ENCODE data around the gene GJA4.

Gene GJA4

GRCh38 chr1:34787461-34788420 is 5.1 kb upstream of the GJA4 start:
- Histone ChIP-seq H3K4me1 (ENCODE audit: control insufficient read depth in 2 of 2, insufficient read depth in 2 of 2, low read length in 2 of 2) (peaks cover 22 to 30% of the 10 kb centered on the region in 2 donors), H3K36me3 (ENCODE audit: control insufficient read depth in 2 of 2, insufficient read depth in 2 of 2, low read length in 2 of 2) (peaks cover 3 to 6% of the 10 kb centered on the region in 2 donors), H3K9ac (ENCODE audit: low read depth in 1 of 2, low read length in 2 of 2) (no peak overlapping the region), H3K4me3 (ENCODE audit: low read length in 2 of 2) (no peak overlapping the region), H3K9me3 (ENCODE audit: control insufficient read depth in 2 of 2, low read length in 2 of 2) (no peaks in the 10 kb centered on the region), H3K27me3 (ENCODE audit: control insufficient read depth in 2 of 2, insufficient read depth in 2 of 2, low read length in 2 of 2) (peaks cover 9 to 22% of the 10 kb centered on the region in 2 donors), H3K27ac (ENCODE audit: low read depth in 2 of 2, low read length in 2 of 2) (no peak overlapping the region)

- H3K27me3 ChIP-seq (ENCODE audit: control insufficient read depth in 2 of 2, insufficient read depth in 2 of 2, low read length in 2 of 2): peaks cover 17 to 25% of the 10 kb centered on the region in 2 donors
- no peak overlapping the region for H3K4me3 ChIP-seq (ENCODE audit: low read length in 2 of 2)
- H3K36me3 ChIP-seq (ENCODE audit: control insufficient read depth in 2 of 2, insufficient read depth in 2 of 2, low read length in 2 of 2): no peaks in the 10 kb centered on the region
- H3K9me3 ChIP-seq (ENCODE audit: control insufficient read depth in 2 of 2, low read length in 2 of 2): no peaks in the 10 kb centered on the region
- no peak overlapping the region for H3K27ac ChIP-seq (ENCODE audit: low read depth in 2 of 2, low read length in 2 of 2)
- no peak overlapping the region for H3K9ac ChIP-seq (ENCODE audit: low read depth in 1 of 2, low read length in 2 of 2)
- H3K4me1 ChIP-seq (ENCODE audit: control insufficient read depth in 2 of 2, insufficient read depth in 2 of 2, low read length in 2 of 2): peaks cover 13 to 16% of the 10 kb centered on the region in 2 donors
These were observed 1.8 kb upstream of the GJA4 start for GRCh38 chr1:34790985-34791384.

- peaks cover 17 to 21% of the 10 kb centered on the region in 2 donors for H3K27me3 ChIP-seq (ENCODE audit: control insufficient read depth in 2 of 2, insufficient read depth in 2 of 2, low read length in 2 of 2)
- peaks cover 4 to 8% of the 10 kb centered on the region in 2 donors for H3K4me1 ChIP-seq (ENCODE audit: control insufficient read depth in 2 of 2, insufficient read depth in 2 of 2, low read length in 2 of 2)
- no peak overlapping the region for H3K9ac ChIP-seq (ENCODE audit: low read depth in 1 of 2, low read length in 2 of 2)
- no peaks in the 10 kb centered on the region for H3K36me3 ChIP-seq (ENCODE audit: control insufficient read depth in 2 of 2, insufficient read depth in 2 of 2, low read length in 2 of 2)
- no peak overlapping the region for H3K4me3 ChIP-seq (ENCODE audit: low read length in 2 of 2)
- H3K27ac ChIP-seq (ENCODE audit: low read depth in 2 of 2, low read length in 2 of 2): no peak overlapping the region
- H3K9me3 ChIP-seq (ENCODE audit: control insufficient read depth in 2 of 2, low read length in 2 of 2): no peaks in the 10 kb centered on the region
These were observed 375 bp upstream of the GJA4 start for GRCh38 chr1:34792424-34792823.

GRCh38 chr1:34794001-34794789 is 1.4 kb downstream of the GJA4 start:
- H3K4me1 ChIP-seq (ENCODE audit: control insufficient read depth in 2 of 2, insufficient read depth in 2 of 2, low read length in 2 of 2): no peaks in the 10 kb centered on the region
- peaks cover 17% of the 10 kb centered on the region in 2 donors for H3K27me3 ChIP-seq (ENCODE audit: control insufficient read depth in 2 of 2, insufficient read depth in 2 of 2, low read length in 2 of 2)
- H3K4me3 ChIP-seq (ENCODE audit: low read length in 2 of 2): peak overlapping the region in 1 of 2 donors; percentile 33
- H3K27ac ChIP-seq (ENCODE audit: low read depth in 2 of 2, low read length in 2 of 2): no peak overlapping the region
- H3K9me3 ChIP-seq (ENCODE audit: control insufficient read depth in 2 of 2, low read length in 2 of 2): no peaks in the 10 kb centered on the region
- no peaks in the 10 kb centered on the region for H3K36me3 ChIP-seq (ENCODE audit: control insufficient read depth in 2 of 2, insufficient read depth in 2 of 2, low read length in 2 of 2)
- no peak overlapping the region for H3K9ac ChIP-seq (ENCODE audit: low read depth in 1 of 2, low read length in 2 of 2)

GRCh38 chr1:34794790-34795180 is 2.0 kb downstream of the GJA4 start:
- no peak overlapping the region for H3K27ac ChIP-seq (ENCODE audit: low read depth in 2 of 2, low read length in 2 of 2)
- H3K4me1 ChIP-seq (ENCODE audit: control insufficient read depth in 2 of 2, insufficient read depth in 2 of 2, low read length in 2 of 2): no peaks in the 10 kb centered on the region
- no peaks in the 10 kb centered on the region for H3K36me3 ChIP-seq (ENCODE audit: control insufficient read depth in 2 of 2, insufficient read depth in 2 of 2, low read length in 2 of 2)
- H3K9me3 ChIP-seq (ENCODE audit: control insufficient read depth in 2 of 2, low read length in 2 of 2): no peaks in the 10 kb centered on the region
- H3K27me3 ChIP-seq (ENCODE audit: control insufficient read depth in 2 of 2, insufficient read depth in 2 of 2, low read length in 2 of 2): peaks cover 17% of the 10 kb centered on the region in 2 donors
- H3K9ac ChIP-seq (ENCODE audit: low read depth in 1 of 2, low read length in 2 of 2): no peak overlapping the region
- no peak overlapping the region for H3K4me3 ChIP-seq (ENCODE audit: low read length in 2 of 2)

GRCh38 chr1:34795916-34796315 is 3.1 kb downstream of the GJA4 start:
- Histone ChIP-seq H3K27ac (ENCODE audit: low read depth in 2 of 2, low read length in 2 of 2) (no peak overlapping the region), H3K9me3 (ENCODE audit: control insufficient read depth in 2 of 2, low read length in 2 of 2) (no peaks in the 10 kb centered on the region), H3K36me3 (ENCODE audit: control insufficient read depth in 2 of 2, insufficient read depth in 2 of 2, low read length in 2 of 2) (no peaks in the 10 kb centered on the region), H3K4me1 (ENCODE audit: control insufficient read depth in 2 of 2, insufficient read depth in 2 of 2, low read length in 2 of 2) (no peaks in the 10 kb centered on the region), H3K9ac (ENCODE audit: low read depth in 1 of 2, low read length in 2 of 2) (no peak overlapping the region), H3K4me3 (ENCODE audit: low read length in 2 of 2) (no peak overlapping the region), H3K27me3 (ENCODE audit: control insufficient read depth in 2 of 2, insufficient read depth in 2 of 2, low read length in 2 of 2) (peaks cover 17% of the 10 kb centered on the region in 2 donors)

GRCh38 chr1:34796990-34797389 is 4.2 kb downstream of the GJA4 start:
- Histone ChIP-seq H3K9me3 (ENCODE audit: control insufficient read depth in 2 of 2, low read length in 2 of 2) (no peaks in the 10 kb centered on the region), H3K4me1 (ENCODE audit: control insufficient read depth in 2 of 2, insufficient read depth in 2 of 2, low read length in 2 of 2) (no peaks in the 10 kb centered on the region), H3K4me3 (ENCODE audit: low read length in 2 of 2) (no peak overlapping the region), H3K27ac (ENCODE audit: low read depth in 2 of 2, low read length in 2 of 2) (no peak overlapping the region), H3K36me3 (ENCODE audit: control insufficient read depth in 2 of 2, insufficient read depth in 2 of 2, low read length in 2 of 2) (no peaks in the 10 kb centered on the region), H3K9ac (ENCODE audit: low read depth in 1 of 2, low read length in 2 of 2) (no peak overlapping the region), H3K27me3 (ENCODE audit: control insufficient read depth in 2 of 2, insufficient read depth in 2 of 2, low read length in 2 of 2) (peaks cover 12 to 13% of the 10 kb centered on the region in 2 donors)

- no peak overlapping the region for H3K27ac ChIP-seq (ENCODE audit: low read depth in 2 of 2, low read length in 2 of 2)
- no peaks in the 10 kb centered on the region for H3K4me1 ChIP-seq (ENCODE audit: control insufficient read depth in 2 of 2, insufficient read depth in 2 of 2, low read length in 2 of 2)
- no peak overlapping the region for H3K9ac ChIP-seq (ENCODE audit: low read depth in 1 of 2, low read length in 2 of 2)
- no peaks in the 10 kb centered on the region for H3K9me3 ChIP-seq (ENCODE audit: control insufficient read depth in 2 of 2, low read length in 2 of 2)
- H3K36me3 ChIP-seq (ENCODE audit: control insufficient read depth in 2 of 2, insufficient read depth in 2 of 2, low read length in 2 of 2): no peaks in the 10 kb centered on the region
- no peaks in the 10 kb centered on the region for H3K27me3 ChIP-seq (ENCODE audit: control insufficient read depth in 2 of 2, insufficient read depth in 2 of 2, low read length in 2 of 2)
- H3K4me3 ChIP-seq (ENCODE audit: low read length in 2 of 2): no peak overlapping the region
These were observed 7.4 kb downstream of the GJA4 start for GRCh38 chr1:34800214-34800613.

- no peaks in the 10 kb centered on the region for H3K9me3 ChIP-seq (ENCODE audit: control insufficient read depth in 2 of 2, low read length in 2 of 2)
- H3K36me3 ChIP-seq (ENCODE audit: control insufficient read depth in 2 of 2, insufficient read depth in 2 of 2, low read length in 2 of 2): no peaks in the 10 kb centered on the region
- H3K4me3 ChIP-seq (ENCODE audit: low read length in 2 of 2): no peak overlapping the region
- no peak overlapping the region for H3K9ac ChIP-seq (ENCODE audit: low read depth in 1 of 2, low read length in 2 of 2)
- no peak overlapping the region for H3K27ac ChIP-seq (ENCODE audit: low read depth in 2 of 2, low read length in 2 of 2)
- H3K27me3 ChIP-seq (ENCODE audit: control insufficient read depth in 2 of 2, insufficient read depth in 2 of 2, low read length in 2 of 2): no peaks in the 10 kb centered on the region
- no peaks in the 10 kb centered on the region for H3K4me1 ChIP-seq (ENCODE audit: control insufficient read depth in 2 of 2, insufficient read depth in 2 of 2, low read length in 2 of 2)
These were observed 11.0 kb downstream of the GJA4 start for GRCh38 chr1:34803770-34804169.

- Histone ChIP-seq H3K36me3 (ENCODE audit: control insufficient read depth in 2 of 2, insufficient read depth in 2 of 2, low read length in 2 of 2) (no peaks in the 10 kb centered on the region), H3K4me1 (ENCODE audit: control insufficient read depth in 2 of 2, insufficient read depth in 2 of 2, low read length in 2 of 2) (no peaks in the 10 kb centered on the region), H3K27ac (ENCODE audit: low read depth in 2 of 2, low read length in 2 of 2) (no peak overlapping the region), H3K27me3 (ENCODE audit: control insufficient read depth in 2 of 2, insufficient read depth in 2 of 2, low read length in 2 of 2) (no peaks in the 10 kb centered on the region), H3K9ac (ENCODE audit: low read depth in 1 of 2, low read length in 2 of 2) (no peak overlapping the region), H3K4me3 (ENCODE audit: low read length in 2 of 2) (no peak overlapping the region), H3K9me3 (ENCODE audit: control insufficient read depth in 2 of 2, low read length in 2 of 2) (no peaks in the 10 kb centered on the region)
These were observed 13.6 kb downstream of the GJA4 start for GRCh38 chr1:34806396-34806795.

Data from mucosa of rectum (tissue), 2 donors.